ENCODE results near the gene KIR2DL3.

- TF ChIP-seq EZH2 (IDR thresholded peaks at IDR 0.05; ENCODE audit: borderline replicate concordance) (no peak), CTCF (IDR thresholded peaks at IDR 0.05; ENCODE audit: poor library complexity) (no peak)
These were observed 42.2 kb upstream of the KIR2DL3 start for GRCh38 chr19:54696117-54696548.
